GM12892 (cell line): ENCODE data around the gene LSG1.

Experiments used
- DNase-seq: peaks from one replicate; pipeline ENCODE4 v3.0.0; 2011; ENCODE audit not compliant: insufficient read length
- FAIRE-seq: peaks from 2 replicates; lab custom pipeline; 2011; peaks lifted over from hg19 to GRCh38; lab: Jason Lieb, UNC
- POLR2A ChIP-seq: IDR thresholded peaks from 2 replicates; pipeline ENCODE4 v1.6.1; 2011; ENCODE audit warnings: low read depth, low read length, control low read depth
- POLR2AphosphoS5 ChIP-seq: IDR thresholded peaks from 2 replicates; pipeline ENCODE4 v1.6.1; 2011; ENCODE audit warnings: low read depth, low read length, control low read depth
- TAF1 ChIP-seq: IDR thresholded peaks from 2 replicates; pipeline ENCODE4 v1.6.1; 2011; ENCODE audit warnings: low read depth, mild to moderate bottlenecking, control low read depth, low read length, borderline replicate concordance

LSG1 gene

DNA sequence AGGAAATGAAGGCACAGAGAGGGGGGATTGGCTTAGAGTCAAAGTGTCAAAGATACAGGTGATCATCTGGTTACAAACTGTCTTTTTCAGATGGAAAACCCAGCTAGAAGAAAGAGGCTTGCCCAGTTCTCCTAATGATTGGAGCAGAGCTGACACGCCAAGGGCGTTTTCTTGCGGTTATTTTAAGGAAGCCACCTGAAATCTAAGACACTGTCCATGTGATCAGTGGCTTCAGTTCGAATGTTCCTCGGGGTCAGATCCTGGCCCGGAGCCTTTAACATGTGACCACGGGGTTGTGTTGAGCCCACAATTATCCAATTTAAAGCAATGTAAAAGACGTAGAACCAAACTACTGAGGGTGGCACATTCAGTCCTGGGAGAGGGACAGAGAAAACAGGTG lies 33.2 kb upstream of the LSG1 start:
- DNase-seq: no peak
- TF ChIP-seq TAF1 (no peak), POLR2AphosphoS5 (no peak), POLR2A (no peak)
- FAIRE-seq: no peak

GRCh38 chr3:194702545-194702944 lies 30.6 kb upstream of the LSG1 start:
- TF ChIP-seq POLR2A (no peak), TAF1 (no peak), POLR2AphosphoS5 (no peak)
- no peak for FAIRE-seq
- DNase-seq: no peak

DNA sequence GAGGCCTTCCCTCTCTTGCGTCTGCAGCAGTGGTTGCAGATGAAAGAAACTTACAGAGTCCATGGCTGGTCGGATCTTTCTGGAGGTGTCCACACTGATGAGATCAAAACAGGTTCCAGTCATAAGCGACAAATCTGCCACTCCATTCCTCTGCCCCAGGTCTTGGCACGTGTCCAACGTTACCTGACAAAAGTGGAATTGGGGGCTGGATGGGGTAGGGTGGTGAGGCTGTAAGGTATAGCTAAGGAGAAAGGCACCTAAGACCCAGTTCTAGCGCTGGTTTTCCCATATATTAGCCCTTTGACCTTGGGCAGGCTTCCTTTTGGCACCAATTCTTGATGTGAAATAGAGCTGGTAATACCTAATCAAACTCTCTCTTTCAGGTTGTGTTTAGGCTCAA lies 24.7 kb upstream of the LSG1 start:
- FAIRE-seq: no peak
- TF ChIP-seq TAF1: no peak

GRCh38 chr3:194691481-194692283 lies 19.7 kb upstream of the LSG1 start:
- DNase-seq (peak; percentile 68), FAIRE-seq (peak; percentile 74)
- TF ChIP-seq POLR2AphosphoS5 (no peak), POLR2A (no peak), TAF1 (no peak)

More for the DNA sequence above, 24.7 kb upstream of the LSG1 start:
- DNase-seq: no peak

GRCh38 chr3:194690501-194691372 lies 18.7 kb upstream of the LSG1 start:
- DNase-seq (no peak), FAIRE-seq (no peak)
- TF ChIP-seq TAF1 (no peak), POLR2A (no peak), POLR2AphosphoS5 (no peak)

DNA sequence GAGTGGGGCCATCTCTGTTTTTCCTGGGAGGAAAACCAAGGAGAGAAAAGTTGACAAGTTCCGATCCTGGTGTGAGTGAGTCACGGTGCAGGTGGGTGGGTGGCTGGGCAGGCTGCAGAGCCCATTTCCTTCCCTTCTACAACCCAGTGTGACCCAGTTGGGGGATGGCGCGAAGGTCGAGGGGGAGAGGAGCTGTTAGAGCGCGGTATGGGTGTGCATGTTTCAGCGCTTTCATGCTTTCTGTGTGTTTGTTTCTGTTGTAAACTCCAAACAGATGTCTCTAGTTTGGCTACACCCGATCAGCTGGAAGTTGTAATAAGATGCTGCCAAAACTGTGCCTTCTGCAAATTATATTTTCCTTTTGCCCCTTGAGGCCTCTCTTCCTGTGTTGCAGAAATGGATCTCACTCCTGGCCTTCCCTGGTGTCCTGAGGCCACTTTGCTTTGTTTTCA lies 17.5 kb upstream of the LSG1 start:
- TF ChIP-seq TAF1 (no peak), POLR2AphosphoS5 (no peak), POLR2A (no peak)
- DNase-seq (no peak), FAIRE-seq (no peak)

DNA sequence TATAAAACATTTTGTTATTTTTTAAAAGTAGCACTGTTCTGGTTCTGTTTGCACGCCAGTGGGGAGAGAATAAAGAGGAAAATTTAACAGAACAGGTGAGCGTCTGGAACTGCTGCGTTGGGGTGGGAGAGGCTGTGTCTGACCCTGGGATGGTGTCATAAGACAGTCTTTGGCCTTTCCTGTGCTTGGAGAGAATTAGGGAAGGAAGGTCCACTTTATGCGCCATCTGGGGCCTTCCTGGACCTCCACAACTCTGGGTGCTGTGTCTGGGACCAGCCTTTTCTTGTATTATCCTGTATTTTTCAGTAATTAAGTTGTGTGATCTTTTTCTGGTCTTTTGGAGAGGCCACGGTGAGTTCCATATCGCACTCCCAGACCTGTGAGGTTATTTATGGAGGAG lies 17.0 kb upstream of the LSG1 start:
- no peak for DNase-seq
- no peak for FAIRE-seq
- TF ChIP-seq TAF1 (no peak), POLR2A (no peak), POLR2AphosphoS5 (no peak)

GRCh38 chr3:194688200-194688740 lies 16.3 kb upstream of the LSG1 start:
- DNase-seq: peak; percentile 48
- FAIRE-seq: no peak
- no peak for TF ChIP-seq TAF1
- no peak for TF ChIP-seq POLR2AphosphoS5
- no peak for TF ChIP-seq POLR2A

- DNase-seq (peak; percentile 61), FAIRE-seq (peak; percentile 91)
These were observed 15.7 kb upstream of the LSG1 start for GRCh38 chr3:194687638-194688199.

GRCh38 chr3:194686816-194687637 lies 15.0 kb upstream of the LSG1 start:
- FAIRE-seq: no peak
- peak; percentile 22 for DNase-seq
- TF ChIP-seq TAF1 (no peak), POLR2A (no peak), POLR2AphosphoS5 (no peak)

More at GRCh38 chr3:194687638-194688199, 15.7 kb upstream of the LSG1 start:
- no peak for TF ChIP-seq POLR2A
- TF ChIP-seq TAF1: no peak
- TF ChIP-seq POLR2AphosphoS5: no peak
